Activated naive CD4-positive, alpha-beta T cell treated with anti-CD3 and anti-CD28 coated beads for 36 hours (primary cell): ENCODE data around the gene ZNF784. TPM values are rescaled to one million over a fixed set of nuclear protein-coding genes. Genes with fewer than 3 reads are reported as not detected.

Source experiments
- CTCF ChIA-PET: fragments of 350-600 bp; sonication (Branson Sonifier 250); formaldehyde crosslinking; loops from one replicate; lab custom pipeline; 2021; ENCODE audit warnings: antibody characterized with exemption; lab: Charles Lee
- DNase-seq: peaks from one replicate; pipeline ENCODE4 v3.0.0-alpha.2; 2020
- H3K27ac Mint-ChIP-seq: one replicate; pipeline ENCODE4 v1.8.0; 2021; ENCODE audit warnings: mild to moderate bottlenecking, mixed read lengths
- H3K27me3 Mint-ChIP-seq: one replicate; pipeline ENCODE4 v1.8.0; 2021; ENCODE audit warnings: low read depth, mixed read lengths
- H3K36me3 Mint-ChIP-seq: one replicate; pipeline ENCODE4 v1.8.0; 2021; ENCODE audit warnings: low read depth, mixed read lengths
- H3K4me1 Mint-ChIP-seq: one replicate; pipeline ENCODE4 v1.8.0; 2021; ENCODE audit warnings: low read depth, mixed read lengths
- H3K4me3 Mint-ChIP-seq: one replicate; pipeline ENCODE4 v1.8.0; 2021; ENCODE audit warnings: mild to moderate bottlenecking, moderate library complexity, mixed read lengths
- H3K9me3 Mint-ChIP-seq: one replicate; pipeline ENCODE4 v1.8.0; 2021; ENCODE audit warnings: mixed read lengths
- intact Hi-C: fragments of 100-400 bp; cut with micrococcal nuclease; formaldehyde crosslinking; loops from one replicate; pipeline ENCODE4 v1.15.1; 2023
- total RNA-seq, 2 experiments: library from RNA; stranded (reverse); gene quantifications; one replicate each; pipeline ENCODE4 v1.2.3, GENCODE V29; 2021

The ZNF784 gene
- total RNA-seq, 2 experiments from 2014 or later, result 3.7 to 4.0 TPM

DNA sequence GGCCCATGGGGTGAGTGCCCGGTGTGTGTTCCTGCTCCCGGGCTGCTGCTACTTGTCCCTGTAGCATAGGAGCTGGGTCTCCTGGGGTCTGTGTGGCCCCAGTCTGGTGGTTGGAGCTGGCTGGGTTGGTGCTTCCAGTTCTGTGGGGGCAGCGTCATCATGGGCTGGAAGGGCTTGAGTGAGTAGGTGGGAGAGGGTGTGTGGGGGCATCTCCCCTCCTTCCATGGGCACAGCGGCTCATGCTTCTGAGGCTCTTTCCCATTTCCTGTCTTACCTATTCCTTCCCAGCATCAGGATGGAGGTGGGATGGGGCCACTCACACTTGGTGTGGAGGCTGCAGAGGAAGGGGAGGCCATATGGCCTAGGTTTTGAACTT is 42.6 kb upstream of the ZNF784 start:
- H3K27ac Mint-ChIP-seq, result no peak overlapping the region
- no peak for DNase-seq
- H3K4me3 Mint-ChIP-seq, result no peak overlapping the region
- H3K4me1 Mint-ChIP-seq, result peaks cover 37% of the 10 kb centered on the region
- H3K27me3 Mint-ChIP-seq, result no peaks in the 10 kb centered on the region
- intact Hi-C loops, result no loop called here
- H3K36me3 Mint-ChIP-seq, result peaks cover 44% of the 10 kb centered on the region
- CTCF ChIA-PET, result interaction anchor here (0.8 to 0.9 kb wide), 2 partner anchors 13 to 56 kb away, joined by 3 read pairs; no protein-coding TSS in a partner anchor
- no peaks in the 10 kb centered on the region for H3K9me3 Mint-ChIP-seq

GRCh38 chr19:55666343-55667005 is 42.1 kb upstream of the ZNF784 start:
- H3K4me3 Mint-ChIP-seq, result no peak overlapping the region
- H3K9me3 Mint-ChIP-seq, result no peaks in the 10 kb centered on the region
- intact Hi-C loops, result no loop called here
- DNase-seq, result no peak
- peaks cover 39% of the 10 kb centered on the region for H3K4me1 Mint-ChIP-seq
- CTCF ChIA-PET, result interaction anchor here (0.8 kb wide), 1 partner anchor 56 kb away, joined by 3 read pairs; no protein-coding TSS in a partner anchor
- no peak overlapping the region for H3K27ac Mint-ChIP-seq
- peaks cover 48% of the 10 kb centered on the region for H3K36me3 Mint-ChIP-seq
- no peaks in the 10 kb centered on the region for H3K27me3 Mint-ChIP-seq

DNA sequence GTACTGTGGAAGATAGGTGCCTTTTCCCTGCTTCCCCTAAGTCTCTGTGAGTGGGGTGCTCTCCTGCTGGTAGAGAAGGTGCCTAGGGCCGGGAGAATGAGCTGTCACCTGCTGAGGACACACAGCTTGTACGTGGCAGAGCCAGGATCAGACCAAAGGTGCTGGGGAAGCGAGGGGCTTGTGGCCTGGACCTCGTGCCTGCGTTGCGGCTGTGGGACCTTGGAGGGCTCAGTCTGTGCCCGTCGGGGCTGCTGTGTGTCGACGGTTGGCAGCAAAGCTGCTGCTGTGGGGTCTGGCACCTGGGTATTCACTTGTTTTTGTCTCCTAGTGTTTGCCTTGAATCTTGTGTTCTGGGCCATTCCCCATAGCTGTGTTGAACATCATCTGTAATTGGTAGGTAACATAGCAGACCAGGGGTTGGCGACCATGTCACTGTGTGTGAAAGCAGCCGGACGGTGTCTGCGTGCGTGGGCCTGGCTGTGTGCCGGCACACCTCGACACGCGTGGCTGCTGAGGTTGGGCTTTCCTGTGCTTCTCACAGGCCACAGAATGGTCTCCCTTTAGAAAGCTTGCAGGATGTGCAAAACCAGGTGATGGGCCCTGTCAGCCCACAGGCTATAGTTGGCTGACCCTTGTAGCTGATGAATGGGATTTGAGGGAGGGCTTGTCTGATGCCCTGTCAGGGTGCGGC is 39.6 kb upstream of the ZNF784 start:
- intact Hi-C loops, result no loop called here
- H3K36me3 Mint-ChIP-seq, result peaks cover 44% of the 10 kb centered on the region
- no peaks in the 10 kb centered on the region for H3K9me3 Mint-ChIP-seq
- no peak overlapping the region for H3K27ac Mint-ChIP-seq
- H3K4me3 Mint-ChIP-seq, result no peak overlapping the region
- no peaks in the 10 kb centered on the region for H3K27me3 Mint-ChIP-seq
- no peak for DNase-seq
- CTCF ChIA-PET, result interaction anchor here (0.7 to 1.6 kb wide), 2 partner anchors 10 kb away, joined by 3 to 6 read pairs; no protein-coding TSS in a partner anchor
- peaks cover 38% of the 10 kb centered on the region for H3K4me1 Mint-ChIP-seq

DNA sequence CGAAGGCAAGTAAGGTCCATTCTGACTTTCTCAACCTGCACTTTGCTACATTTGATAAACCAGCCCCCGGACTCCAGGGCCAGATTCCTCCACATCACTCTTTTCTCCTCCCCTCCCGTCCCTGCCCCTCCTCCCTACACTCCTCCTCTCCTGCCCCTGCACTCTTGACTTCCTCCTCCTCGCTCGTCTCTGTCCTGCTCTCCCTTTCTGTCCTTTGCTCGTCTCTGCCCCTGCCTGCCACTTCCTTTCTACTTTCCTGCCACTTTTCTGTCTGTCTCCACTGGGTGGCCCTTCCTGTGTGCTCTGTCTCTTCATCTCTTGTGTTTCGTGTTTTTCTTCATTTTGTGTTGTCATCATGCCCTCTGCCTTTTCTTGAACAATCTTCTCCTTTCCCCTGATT is 37.5 kb upstream of the ZNF784 start:
- Mint-ChIP-seq H3K4me3 (no peak overlapping the region), H3K4me1 (peaks cover 48% of the 10 kb centered on the region)
- DNase-seq, result no peak

GRCh38 chr19:55660991-55661390 is 36.6 kb upstream of the ZNF784 start:
- CTCF ChIA-PET, result no interaction called here
- no peak overlapping the region for H3K27ac Mint-ChIP-seq
- no peaks in the 10 kb centered on the region for H3K9me3 Mint-ChIP-seq
- no peak overlapping the region for H3K4me3 Mint-ChIP-seq
- intact Hi-C loops, result no loop called here
- H3K27me3 Mint-ChIP-seq, result no peaks in the 10 kb centered on the region
- H3K4me1 Mint-ChIP-seq, result peaks cover 54% of the 10 kb centered on the region
- H3K36me3 Mint-ChIP-seq, result peaks cover 44% of the 10 kb centered on the region
- DNase-seq, result no peak

More for the DNA sequence above, 37.5 kb upstream of the ZNF784 start:
- CTCF ChIA-PET, result no interaction called here
- intact Hi-C loops, result no loop called here
- Mint-ChIP-seq H3K27ac (peak overlapping the region; percentile 47), H3K9me3 (no peaks in the 10 kb centered on the region), H3K27me3 (no peaks in the 10 kb centered on the region), H3K36me3 (peaks cover 42% of the 10 kb centered on the region)

DNA sequence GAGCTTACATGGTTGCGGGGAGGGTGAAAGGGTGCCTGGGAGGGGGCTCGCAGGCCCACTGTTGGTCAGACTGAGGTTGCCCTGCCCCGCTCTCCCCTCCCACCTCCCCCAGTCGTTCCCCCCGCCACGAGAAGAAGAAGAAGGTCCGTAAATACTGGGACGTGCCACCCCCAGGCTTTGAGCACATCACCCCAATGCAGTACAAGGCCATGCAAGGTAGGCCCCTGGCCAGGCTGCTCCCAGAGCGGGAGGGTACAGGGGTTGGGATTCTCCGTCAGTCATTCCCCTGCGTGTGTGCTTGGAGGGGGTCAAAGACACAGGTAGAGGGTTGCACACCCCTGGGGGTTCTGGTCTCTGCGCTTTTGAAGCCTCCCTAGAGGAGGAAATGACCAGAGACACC is 36.0 kb upstream of the ZNF784 start:
- Mint-ChIP-seq H3K36me3 (peaks cover 47% of the 10 kb centered on the region), H3K27ac (no peak overlapping the region), H3K4me3 (no peak overlapping the region), H3K4me1 (peaks cover 54% of the 10 kb centered on the region), H3K9me3 (no peaks in the 10 kb centered on the region), H3K27me3 (no peaks in the 10 kb centered on the region)
- CTCF ChIA-PET, result no interaction called here
- DNase-seq, result no peak
- intact Hi-C loops, result no loop called here

- no peak overlapping the region for H3K27ac Mint-ChIP-seq
- CTCF ChIA-PET, result no interaction called here
- intact Hi-C loops, result loop anchor here (10.0 kb wide), 2 partner anchors 655 to 1195 kb away; partner anchors contain the start of genes LENG9 and ZSCAN5A
- no peaks in the 10 kb centered on the region for H3K9me3 Mint-ChIP-seq
- H3K4me3 Mint-ChIP-seq, result no peak overlapping the region
- no peak for DNase-seq
- no peaks in the 10 kb centered on the region for H3K27me3 Mint-ChIP-seq
- peaks cover 49% of the 10 kb centered on the region for H3K36me3 Mint-ChIP-seq
- peaks cover 53% of the 10 kb centered on the region for H3K4me1 Mint-ChIP-seq
These were observed 35.5 kb upstream of the ZNF784 start for GRCh38 chr19:55659822-55660221.

GRCh38 chr19:55658846-55659459 is 34.6 kb upstream of the ZNF784 start:
- H3K27me3 Mint-ChIP-seq, result no peaks in the 10 kb centered on the region
- H3K27ac Mint-ChIP-seq, result no peak overlapping the region
- intact Hi-C loops, result loop anchor here (10.0 kb wide), 2 partner anchors 656 to 1194 kb away; partner anchors contain the start of genes LENG9 and ZSCAN5A
- CTCF ChIA-PET, result no interaction called here
- peaks cover 46% of the 10 kb centered on the region for H3K36me3 Mint-ChIP-seq
- DNase-seq, result no peak
- H3K9me3 Mint-ChIP-seq, result no peaks in the 10 kb centered on the region
- peaks cover 47% of the 10 kb centered on the region for H3K4me1 Mint-ChIP-seq
- no peak overlapping the region for H3K4me3 Mint-ChIP-seq

- intact Hi-C loops, result loop anchor here (10.0 kb wide), 2 partner anchors 658 to 1192 kb away; partner anchors contain the start of genes LENG9 and ZSCAN5A
- Mint-ChIP-seq H3K4me3 (peak overlapping the region; percentile 88), H3K27ac (peak overlapping the region; percentile 96), H3K4me1 (peaks cover 42% of the 10 kb centered on the region), H3K27me3 (no peaks in the 10 kb centered on the region), H3K9me3 (no peaks in the 10 kb centered on the region), H3K36me3 (peaks cover 33% of the 10 kb centered on the region)
- CTCF ChIA-PET, result interaction anchor here (1.0 to 2.4 kb wide), 3 partner anchors 11 to 19 kb away, joined by 3 to 10 read pairs (median 4); no protein-coding TSS in a partner anchor
- DNase-seq, result peak; percentile 35
These were observed 32.8 kb upstream of the ZNF784 start for GRCh38 chr19:55656988-55657747.

GRCh38 chr19:55656552-55656951 is 32.2 kb upstream of the ZNF784 start:
- no peak for DNase-seq
- CTCF ChIA-PET, result interaction anchor here (1.4 to 2.4 kb wide), 2 partner anchors 15 to 18 kb away, joined by 4 to 10 read pairs; no protein-coding TSS in a partner anchor
- Mint-ChIP-seq H3K36me3 (peaks cover 29% of the 10 kb centered on the region), H3K4me1 (peaks cover 39% of the 10 kb centered on the region), H3K4me3 (peak overlapping the region; percentile 88), H3K9me3 (no peaks in the 10 kb centered on the region), H3K27me3 (no peaks in the 10 kb centered on the region), H3K27ac (peak overlapping the region; percentile 96)
- intact Hi-C loops, result loop anchor here (10.0 kb wide), 2 partner anchors 658 to 1192 kb away; partner anchors contain the start of genes LENG9 and ZSCAN5A

DNA sequence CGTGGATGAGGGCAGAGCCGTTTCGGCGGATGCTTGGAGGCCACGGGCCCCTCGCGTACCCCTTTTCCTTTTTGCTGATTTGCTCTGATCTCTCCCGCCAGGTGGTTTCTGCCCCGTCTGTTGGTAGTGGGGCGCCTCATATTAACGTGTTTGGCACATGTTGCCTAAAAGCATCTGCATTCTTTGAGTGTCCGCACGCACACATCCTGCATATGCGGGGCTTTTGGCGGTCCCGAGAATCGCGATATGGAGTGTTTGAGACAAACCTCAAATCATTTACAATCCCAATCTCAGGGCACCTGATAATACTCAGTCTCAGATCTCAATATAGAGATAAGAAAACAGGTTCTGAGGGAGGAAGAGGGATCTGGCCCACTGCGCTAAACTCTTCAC is 31.3 kb upstream of the ZNF784 start:
- no peaks in the 10 kb centered on the region for H3K27me3 Mint-ChIP-seq
- H3K9me3 Mint-ChIP-seq, result no peaks in the 10 kb centered on the region
- H3K27ac Mint-ChIP-seq, result peak overlapping the region; percentile 96

More for the DNA sequence above, 31.3 kb upstream of the ZNF784 start:
- intact Hi-C loops, result loop anchor here (1.0 to 10.0 kb wide), 7 partner anchors 20 to 1465 kb away; partner anchors contain the start of genes EPN1, LENG9, TSEN34 and ZNF444
- peaks cover 39% of the 10 kb centered on the region for H3K4me1 Mint-ChIP-seq
- DNase-seq, result no peak
- H3K4me3 Mint-ChIP-seq, result peak overlapping the region; percentile 88
- H3K36me3 Mint-ChIP-seq, result peaks cover 29% of the 10 kb centered on the region
- CTCF ChIA-PET, result no interaction called here
